Activated CD4-positive, CD25-positive, alpha-beta regulatory T cell treated with anti-CD3 and anti-CD28 coated beads, Interleukin-2, amount 50 U/mL, for 72 hours (primary cell): ENCODE data around the gene MAD1L1.
A peak's percentile ranks its signal among the peaks of the same experiment; 100 is the strongest.

Experiments
- DNase-seq: peaks from one replicate; pipeline ENCODE4 v3.0.0; 2021

The MAD1L1 gene

DNA sequence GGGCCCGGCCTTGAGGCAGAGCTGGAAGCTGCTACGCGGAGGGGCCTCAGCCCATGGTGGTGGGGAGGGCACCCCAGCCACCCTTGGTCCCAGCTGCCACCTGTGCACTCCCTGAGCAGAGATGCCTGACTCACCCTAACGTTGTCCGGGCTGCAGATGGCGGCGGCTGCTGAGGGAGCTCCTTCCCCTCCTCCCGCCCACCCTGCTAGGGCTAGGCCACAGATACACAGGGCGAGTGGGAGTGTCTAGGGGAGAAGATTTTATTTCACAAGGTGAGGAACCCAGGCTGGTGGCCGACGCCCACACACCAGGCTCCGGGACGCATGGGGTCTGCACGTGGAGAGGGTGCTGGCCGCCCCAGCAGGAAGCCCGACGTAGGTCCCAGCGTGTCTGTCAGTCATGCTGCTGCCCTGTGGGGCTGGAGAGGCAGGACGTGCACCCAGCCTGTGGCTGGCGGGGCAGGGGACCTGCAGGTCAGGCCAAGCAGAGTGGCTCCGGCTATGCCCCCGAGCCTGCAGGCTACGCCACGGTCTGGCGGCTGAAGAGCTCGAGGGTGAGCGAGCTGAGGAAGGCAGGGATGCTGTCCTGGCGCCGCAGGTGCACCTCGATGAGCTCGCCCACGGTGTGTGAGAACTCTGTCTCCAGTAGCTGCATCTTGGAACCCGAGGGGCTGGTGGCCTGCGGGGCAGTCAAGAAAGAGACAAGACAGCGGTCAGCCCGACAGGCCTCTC, 417.0 kb downstream of the MAD1L1 start:
- peak; percentile 29 for DNase-seq

DNA sequence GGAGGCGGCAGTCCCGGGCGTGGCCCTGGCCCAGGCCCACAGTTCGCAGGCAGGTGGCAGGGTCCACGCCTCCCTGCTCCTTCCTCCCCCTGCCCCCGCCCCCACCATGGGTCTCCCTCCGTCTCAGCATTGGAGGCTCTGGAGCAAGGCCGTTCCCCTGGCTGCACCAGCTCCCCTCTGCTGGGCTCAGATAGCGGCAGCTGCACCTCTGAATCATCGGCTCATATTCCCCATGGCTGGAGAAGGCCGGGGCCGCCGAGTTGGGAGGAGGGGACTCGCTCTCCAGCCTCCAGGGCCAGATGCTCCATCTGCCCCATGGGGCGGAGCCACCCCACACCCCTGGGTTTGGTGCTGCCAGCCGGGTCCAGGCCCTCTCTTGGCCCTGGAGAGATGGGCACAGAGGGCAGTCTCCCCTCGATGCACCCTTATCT, 417.7 kb downstream of the MAD1L1 start:
- peak; percentile 23 for DNase-seq

DNA sequence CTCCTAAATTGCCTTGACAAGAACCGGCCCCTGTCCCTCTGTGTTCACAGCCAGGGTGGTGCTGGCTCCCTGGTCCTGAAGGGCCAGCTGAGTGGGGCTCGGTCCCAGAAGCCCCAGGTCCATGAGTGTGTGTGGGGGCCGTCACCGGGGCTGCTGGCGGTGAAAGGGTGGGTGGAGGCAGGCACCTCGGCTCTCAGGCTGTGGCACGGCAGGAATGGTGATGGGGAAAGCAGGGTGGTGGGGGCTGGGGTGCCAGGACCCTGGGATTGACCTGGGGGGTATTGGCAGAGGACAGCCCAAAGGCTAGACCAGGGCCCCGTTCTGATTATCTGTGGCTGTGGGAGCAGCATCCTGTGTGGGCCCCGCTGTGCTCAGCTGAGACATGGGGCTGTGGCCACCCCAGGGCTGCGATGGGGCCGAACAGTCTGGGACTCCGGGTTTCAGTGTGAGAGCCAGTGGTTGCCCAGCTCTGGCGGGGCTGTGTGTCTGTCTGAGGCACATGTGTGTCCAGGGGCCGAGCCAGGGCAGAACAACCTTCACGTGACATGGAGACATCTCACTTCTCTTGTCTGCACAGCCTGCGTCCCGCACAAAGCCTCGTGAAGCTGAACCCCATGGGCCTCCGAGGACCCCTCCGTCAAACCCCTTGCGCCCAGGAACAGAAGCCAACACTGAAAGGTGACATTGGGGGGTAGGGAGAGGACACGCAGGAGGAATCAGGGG, 418.5 kb downstream of the MAD1L1 start:
- DNase-seq, result peak; percentile 29

DNA sequence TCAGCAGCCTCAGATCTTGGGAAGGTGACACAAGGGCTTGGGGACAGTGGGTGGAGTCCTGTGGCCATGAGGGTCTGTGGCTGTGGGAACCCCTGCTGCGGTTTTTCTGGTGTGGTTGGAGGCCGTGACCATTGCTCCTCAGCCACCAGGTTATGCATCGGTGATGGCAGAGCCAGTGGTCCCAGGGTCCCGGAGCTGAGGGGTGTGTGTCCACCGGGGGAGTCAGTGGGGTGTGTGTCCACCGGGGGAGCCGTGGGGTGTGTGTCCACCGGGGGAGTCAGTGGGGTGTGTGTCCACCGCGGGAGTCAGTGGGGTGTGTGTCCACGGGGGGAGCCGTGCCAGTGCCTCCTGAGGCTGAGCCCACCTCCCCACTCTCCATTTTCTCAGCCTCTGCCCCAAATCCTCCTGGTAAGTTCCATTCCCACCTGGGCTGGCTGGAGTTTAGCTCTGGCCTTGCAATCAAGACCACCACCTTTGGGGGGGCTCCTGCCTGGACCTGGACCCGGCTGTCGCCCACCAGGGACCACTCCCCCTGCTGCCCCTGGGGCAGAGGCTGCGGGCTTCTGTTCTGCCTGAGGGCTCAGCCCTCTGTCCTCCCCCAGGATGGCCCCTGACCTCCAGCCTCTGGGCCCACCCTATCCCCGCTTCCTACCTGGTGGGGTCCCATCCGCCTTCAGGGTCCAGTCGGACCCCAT, 419.2 kb downstream of the MAD1L1 start:
- DNase-seq, result peak; percentile 22

DNA sequence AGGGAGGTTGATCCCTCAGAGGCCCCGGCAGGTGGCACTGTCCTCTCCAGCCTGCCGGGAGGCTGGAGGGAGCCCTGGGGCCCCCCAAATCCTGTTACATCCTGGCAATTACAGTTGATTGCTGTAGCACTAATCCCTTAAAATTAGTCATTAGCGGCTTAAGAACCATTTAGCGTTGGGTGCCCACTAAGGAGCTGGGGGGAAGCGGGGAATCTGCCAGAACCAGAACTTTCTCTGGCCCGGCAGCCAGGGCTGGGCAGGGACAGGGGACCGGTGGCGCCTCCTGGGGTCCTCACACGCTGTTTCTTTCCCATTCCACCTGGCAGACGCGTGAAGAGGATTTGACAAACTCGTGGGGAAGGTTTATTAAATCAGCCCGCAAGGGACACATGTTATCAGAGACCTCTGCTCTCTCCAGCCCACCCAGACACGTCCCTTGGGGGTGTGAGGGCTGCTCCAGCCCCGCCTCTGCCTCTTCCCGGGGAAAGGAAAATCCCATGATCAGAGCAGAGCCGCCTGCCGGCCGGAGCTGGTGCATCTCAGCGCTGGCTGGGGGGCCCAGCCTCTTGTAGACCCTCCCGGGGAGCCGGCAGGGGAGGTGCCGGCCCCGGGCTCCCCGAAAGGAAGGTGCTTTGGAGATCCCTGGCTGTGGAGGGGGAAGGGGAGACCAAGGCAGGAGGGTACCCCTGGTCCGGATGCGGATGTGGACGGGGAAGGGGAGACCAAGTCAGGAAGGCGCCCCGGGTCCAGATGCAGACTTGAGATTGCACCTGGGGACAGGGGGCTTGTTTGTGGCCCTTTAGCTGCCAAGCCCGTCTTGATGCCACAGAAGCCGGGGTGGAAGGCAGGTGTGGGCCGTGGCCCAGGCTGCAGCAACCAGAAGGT, 420.0 kb downstream of the MAD1L1 start:
- DNase-seq, result no peak

DNA sequence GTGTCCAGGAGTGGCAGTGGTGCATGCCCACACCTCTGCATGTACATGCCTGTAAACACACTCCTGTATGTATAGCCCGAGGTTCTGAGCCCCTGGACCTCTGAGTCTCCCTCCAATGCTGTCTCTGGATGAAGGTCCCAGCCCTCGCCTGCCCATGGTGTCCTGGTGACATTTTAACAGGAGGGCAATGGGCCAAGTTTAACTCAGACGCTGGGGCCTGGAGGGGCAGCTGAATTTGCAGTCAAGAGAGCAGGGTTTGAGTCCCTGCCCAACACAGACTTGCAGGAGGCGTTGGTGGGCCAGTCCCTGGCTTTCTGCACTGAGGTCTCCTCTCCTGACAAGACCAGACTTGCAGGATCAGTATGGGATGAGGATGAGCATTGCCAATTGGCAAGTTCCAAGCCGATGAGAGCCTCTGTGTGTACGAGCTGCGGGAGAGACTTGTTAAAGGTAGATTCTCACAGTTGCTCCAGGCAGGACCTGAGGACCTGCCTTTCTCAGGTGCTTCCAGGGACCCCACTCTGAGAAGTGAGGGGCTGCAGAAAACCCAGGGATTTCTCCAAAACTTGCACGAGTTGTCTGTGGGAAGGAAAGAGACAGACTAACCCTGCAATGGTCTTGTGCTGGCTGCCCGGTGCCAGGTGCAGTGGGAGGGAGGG, 420.8 kb downstream of the MAD1L1 start:
- no peak for DNase-seq

DNA sequence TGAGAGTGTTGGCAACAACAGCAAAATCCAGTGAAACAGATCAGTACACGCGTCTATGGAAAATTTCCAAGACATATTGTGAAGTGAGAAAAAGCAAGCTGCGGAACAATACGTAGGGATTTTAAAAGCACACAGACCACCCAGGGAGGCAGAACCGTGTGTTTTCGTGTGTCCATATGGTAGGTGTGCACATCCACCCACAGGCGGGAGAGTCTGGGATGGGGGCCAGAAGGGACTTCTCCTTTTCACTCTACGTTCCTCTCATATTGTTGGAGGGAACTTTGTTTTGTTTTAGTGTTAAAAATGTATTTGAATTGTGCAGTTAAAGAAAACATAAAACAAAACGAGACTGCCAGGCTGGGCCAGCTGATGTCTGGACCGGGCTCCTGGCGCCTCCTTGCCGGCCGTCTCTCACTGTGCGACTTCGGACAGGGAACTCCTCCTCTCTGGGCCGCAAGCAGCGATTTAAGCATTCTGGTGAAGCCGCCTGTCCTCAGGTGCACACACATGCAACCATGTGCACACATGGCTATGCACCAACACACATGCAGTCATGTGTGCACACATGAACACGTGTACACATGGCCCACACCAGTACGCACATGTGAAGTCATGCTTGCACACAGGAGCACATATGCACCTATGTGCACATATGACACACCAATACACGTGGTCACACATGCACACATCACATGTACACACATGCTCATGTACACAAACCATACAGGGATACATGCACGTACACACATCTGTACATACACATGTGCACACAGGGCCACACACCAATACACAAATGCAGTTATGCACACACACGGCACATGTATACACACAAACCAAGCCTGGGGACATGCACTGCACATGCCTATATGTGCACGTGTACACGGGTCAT, 421.5 kb downstream of the MAD1L1 start:
- no peak for DNase-seq

DNA sequence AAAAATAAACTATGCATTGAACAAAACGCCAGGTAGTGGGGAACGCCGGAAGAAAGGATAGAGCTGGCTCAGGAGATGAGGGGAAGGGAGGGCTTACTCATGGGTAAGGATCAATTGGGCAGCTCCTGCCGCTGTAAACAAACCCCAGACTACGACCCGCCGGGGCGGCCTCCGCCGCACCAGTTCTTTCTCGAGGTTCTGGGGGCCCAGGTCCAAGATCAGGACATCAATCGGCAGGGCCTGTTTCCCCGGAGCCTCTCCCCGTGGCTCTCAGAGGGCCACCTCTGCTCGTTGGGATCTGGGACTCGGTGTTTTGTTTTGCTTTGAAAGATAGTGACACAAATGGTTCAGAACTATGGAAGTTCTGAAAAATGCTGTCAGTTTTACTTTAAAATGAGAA, 422.2 kb downstream of the MAD1L1 start:
- no peak for DNase-seq

DNA sequence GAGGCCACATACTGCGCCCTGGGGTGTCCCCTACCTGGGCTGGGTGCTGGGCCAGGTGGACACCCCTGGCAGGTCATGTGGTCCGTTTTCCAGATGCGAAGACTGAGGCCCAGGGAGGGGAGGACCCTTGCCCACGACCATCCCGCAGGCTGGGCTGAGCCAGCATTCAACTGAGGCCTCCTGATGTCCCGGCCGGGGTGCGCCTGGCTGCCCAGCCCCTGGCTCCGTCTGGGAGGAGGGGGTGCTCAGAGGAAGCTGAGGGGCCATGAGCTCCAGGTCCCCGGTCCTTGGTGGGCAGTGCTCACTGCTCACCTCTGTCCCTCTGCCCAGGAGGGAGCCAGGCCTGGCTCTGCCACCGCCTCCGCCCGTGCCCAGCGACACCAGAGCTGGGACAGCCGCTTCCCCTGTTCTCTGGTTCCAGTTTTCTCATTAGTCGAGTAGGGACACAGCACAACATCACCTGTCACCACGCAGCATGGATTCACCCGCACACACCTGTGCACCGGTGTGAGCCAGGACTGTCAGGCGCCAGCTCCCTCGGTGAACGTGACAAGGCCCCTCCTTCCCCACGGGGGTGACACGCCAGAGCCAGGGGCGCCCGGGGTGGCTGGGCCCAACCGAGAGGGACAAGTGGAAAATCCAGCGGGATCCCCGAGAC, 423.0 kb downstream of the MAD1L1 start:
- no peak for DNase-seq

DNA sequence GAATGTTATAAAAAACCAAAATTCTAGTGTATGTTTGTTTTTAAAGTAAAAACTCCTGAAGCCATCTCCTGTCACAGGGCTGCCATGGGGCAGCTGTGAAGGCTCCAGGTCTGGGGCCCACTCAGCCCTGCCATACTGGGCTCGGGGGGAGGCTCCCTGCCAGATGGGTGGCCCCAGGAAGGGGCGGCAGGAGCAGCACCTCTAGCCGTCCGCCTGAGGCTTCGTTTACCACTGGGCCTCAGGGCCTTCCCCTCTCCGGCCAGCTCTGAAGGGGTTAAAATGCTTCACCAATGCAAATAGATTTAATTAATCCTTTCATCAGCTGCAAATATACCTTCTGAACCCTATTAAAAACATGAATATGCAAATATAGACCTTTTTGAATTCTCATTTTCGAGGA, 423.7 kb downstream of the MAD1L1 start:
- DNase-seq, result no peak

DNA sequence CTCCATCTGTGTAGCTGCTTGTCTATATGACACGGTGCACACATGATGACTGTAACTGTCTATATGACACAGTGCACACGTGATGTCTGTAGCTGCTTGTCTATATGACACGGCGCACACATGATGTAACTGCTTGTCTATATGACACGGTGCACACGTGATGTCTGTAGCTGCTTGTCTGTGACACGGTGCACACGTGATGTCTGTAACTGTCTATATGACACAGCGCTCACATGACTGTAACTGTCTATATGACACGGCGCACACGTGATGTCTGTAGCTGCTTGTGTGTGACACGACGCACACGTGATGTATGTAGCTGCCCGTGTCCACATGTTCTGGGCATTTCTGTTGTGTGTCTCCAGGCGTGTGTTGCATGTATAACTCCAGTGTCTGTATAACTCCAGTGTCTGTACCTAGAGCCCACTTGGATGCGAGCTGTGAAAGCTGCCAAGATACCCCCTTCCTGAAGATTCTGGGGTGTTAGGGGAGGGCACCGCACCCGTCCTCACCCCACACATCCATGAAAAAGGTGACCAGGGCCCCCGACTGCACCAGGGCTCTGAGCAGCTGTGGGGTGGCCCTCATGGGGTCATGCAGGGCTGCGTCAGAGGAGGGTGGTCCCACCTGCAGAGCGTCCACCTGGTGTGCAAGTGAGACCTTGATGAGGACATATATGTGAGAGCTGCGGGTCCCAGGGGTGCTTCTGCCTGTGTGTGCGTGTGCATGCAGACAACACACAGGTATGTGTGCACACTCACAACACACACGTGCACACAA, 424.7 kb downstream of the MAD1L1 start:
- DNase-seq, result no peak

DNA sequence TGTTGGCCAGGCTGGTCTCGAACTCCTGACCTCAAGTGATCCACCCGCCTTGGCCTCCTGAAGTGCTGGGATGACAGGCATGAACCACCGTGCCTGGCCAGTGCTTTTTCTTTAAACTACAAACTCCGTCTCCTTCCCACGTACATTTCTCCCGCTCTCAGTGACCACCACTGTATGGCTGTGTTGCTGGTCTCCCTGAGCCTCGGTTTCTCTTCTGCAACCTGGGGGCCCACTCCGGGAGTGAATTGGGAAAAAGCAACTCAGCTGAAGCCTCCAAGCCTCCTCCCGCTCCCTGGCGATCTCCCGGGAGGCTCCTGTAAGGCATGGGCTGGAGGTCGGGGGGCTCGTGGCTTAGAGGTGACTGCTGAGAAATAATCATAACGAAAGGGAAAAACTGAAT, 426.4 kb downstream of the MAD1L1 start:
- DNase-seq, result no peak

DNA sequence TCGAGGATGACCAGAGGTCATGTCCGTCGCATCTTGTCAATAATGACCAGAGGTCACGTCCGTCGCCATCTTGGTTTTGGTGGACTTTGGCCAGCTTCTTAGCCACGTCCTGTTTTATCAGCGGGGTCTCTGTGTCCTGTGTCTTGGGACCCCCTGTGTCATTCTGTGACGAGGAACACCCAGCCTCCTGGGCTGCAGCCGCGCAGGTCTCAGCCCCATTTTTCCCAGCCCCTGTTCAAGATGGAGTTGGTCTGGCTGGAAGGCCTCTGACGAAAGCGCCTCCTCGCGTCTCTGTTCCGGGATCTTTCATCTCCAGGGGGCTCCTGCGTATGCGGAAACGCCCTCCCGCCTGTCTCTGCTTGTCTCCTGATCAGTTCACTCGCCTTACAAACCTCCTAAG, 428.4 kb downstream of the MAD1L1 start:
- no peak for DNase-seq

DNA sequence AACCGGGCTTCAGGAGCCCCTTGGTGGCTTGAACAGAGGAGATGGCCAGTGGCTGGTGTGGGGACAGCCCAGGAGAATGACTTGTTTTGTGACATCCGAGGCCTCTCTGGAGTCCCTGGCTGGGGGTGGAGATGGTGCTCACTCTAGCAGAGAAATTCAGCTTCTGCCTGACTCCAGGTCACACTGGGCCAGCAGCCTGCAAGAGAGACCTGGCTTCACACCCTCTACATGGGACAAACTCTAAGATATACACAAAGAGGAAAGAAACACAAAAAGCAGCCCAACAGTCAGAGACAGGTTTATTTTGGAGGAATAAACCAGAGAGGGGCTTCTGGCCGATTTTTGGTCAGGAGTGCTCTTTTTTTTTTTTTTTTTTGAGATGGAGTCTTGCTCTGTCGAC, 429.8 kb downstream of the MAD1L1 start:
- DNase-seq, result no peak

DNA sequence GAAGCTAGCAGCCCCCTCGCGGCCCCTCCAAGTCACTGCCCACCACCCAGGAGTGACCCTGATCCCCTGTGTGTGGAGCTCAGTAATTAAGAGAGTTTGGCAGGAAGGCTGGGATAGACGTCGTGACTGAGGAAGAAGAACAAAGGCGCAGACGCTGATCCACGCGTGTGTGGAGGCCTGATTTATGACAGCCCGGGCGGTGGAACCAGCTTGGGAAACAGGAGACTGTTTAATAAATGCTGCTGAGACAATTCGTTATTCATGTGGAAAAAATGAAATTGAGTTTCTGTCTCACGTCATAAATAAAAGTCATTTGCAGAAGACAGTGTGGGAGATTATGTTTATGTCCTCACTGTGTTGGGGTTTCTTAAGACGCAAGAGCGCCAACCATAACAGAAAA, 431.8 kb downstream of the MAD1L1 start:
- DNase-seq, result no peak

DNA sequence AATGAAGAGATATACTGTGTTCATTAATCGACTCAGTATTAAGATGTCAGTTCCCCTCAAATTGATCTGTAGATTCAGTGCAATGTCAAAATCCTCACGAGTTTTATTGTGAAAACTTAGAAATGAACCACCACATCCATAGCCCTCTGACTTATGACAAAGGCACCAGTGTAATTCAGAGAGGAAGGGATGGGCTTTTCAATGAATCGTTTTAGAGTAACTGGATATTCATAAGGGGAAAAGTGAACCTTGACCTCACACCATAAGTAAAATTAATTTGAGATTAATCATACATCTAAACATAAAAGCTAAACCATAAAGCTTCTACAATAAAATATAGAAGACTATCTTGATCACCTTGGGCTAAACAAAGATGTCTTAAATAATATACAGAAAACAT, 434.6 kb downstream of the MAD1L1 start:
- no peak for DNase-seq

DNA sequence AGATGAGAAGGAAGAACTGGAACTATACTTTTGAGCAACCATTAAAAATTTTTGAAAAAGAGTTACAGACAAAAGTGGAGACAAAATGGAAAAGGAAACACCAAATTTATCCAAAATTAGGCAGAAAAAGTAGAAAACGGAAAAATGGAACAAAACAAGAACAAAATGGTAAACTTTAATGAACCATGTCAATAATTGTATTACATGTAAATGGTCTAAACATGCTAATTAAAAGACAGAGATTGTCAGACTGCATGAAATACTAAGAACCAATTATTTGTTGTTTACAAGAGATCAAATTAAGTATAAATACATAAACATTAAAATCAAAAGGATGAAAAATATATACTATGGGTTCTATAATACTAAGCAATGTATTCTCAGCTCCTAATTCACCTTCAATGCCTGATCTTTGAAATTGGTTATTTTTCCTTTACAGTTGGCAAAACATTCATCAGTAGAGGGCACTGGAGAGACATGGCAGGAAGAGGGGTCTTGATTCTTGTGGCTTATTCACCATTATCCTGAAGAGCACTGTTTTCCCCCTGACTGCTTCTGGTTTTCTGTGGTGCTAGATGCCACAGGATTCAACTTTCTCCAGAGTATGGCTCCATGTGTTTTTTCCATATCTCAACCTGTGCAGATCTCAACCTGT, 437.7 kb downstream of the MAD1L1 start:
- DNase-seq, result no peak

DNA sequence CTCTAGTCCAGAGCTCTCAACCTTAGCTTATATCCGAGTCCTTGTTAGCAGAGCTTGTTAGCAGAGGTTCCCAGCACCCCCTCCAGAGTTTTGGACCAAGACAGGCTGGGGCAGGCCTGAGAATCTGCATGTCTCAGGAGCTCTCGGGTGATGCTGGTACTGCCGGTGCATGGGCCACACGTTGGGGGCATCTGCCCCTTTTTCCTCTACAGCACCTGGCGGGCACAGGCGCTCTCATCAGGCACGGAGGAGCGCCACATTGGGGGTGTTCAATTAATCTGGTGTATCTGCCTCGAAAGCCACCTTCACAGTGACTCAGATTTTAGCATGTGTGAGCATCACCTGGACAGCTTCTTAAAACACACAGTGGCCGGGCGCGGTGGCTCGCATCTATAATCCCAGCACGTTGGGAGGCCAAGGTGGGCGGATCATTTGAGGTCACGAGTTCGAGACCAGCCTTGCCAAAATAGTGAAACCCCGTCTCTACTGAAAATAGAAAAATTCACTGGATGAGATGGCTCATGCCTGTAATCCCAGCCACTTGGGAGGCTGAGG, 445.0 kb downstream of the MAD1L1 start:
- DNase-seq, result no peak

DNA sequence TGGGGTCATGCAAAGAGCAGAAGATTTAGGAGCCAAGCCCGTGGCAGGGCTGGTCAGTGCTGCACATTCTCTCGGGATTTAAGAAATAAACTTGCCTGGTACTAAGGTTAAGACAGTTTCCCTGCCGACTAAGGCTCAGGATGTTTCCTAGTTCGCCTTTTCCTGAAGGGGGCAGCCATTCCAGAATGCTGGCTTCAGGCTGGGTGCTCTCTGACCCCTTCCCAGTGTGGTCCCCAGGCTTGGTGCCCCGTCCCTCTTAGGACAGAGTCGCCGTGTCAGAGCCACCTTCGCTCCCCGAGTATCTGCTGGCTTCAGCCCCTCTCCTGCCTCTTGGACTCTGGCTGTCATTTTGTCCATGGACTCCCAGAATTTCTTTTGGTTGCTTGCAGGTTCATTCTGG, 445.5 kb downstream of the MAD1L1 start:
- DNase-seq, result no peak
